CD4-positive, alpha-beta T cell (primary cell): ENCODE results near the gene DOCK6. TPM values are rescaled to one million over a fixed set of nuclear protein-coding genes. Genes with fewer than 3 reads are reported as not detected.

Experiments
- ATAC-seq: fragments of 200-7000 bp; cut with Tn5 transposase; one replicate; pipeline ENCODE4 v1.10.0; 2022; ENCODE audit warnings: mild to moderate bottlenecking; ENCODE audit not compliant: poor library complexity
- CTCF ChIA-PET: fragments of 350-600 bp; sonication (Branson Sonifier 250); formaldehyde crosslinking; loops from one replicate; lab custom pipeline; 2021; ENCODE audit warnings: antibody characterized with exemption, inconsistent platforms; lab: Charles Lee
- POLR2A ChIA-PET: fragments of 350-600 bp; sonication (Branson Sonifier 250); formaldehyde crosslinking; loops from one replicate; lab custom pipeline; 2021; ENCODE audit warnings: antibody characterized with exemption, inconsistent platforms; lab: Charles Lee
- DNase-seq, 14 experiments: peaks; one replicate each; pipeline ENCODE4 v3.0.0-alpha.2; 2013 to 2020; ENCODE audit warnings: mixed read lengths in 2 of 14
- H3K27ac ChIP-seq, 2 donors: one replicate each; pipeline versions ENCODE4 v1.5.1 to v1.7.0; 2013; ENCODE audit warnings: low read length in 2 of 2, low read depth in 1 of 2, mild to moderate bottlenecking in 1 of 2
- H3K27me3 ChIP-seq, 2 experiments: 1 replicate in 1 of 2; 2 replicates in 1 of 2; pipeline versions ENCODE4 v1.6.1 to v1.7.0; 2013; ENCODE audit warnings: low read length in 2 of 2, control low read depth in 1 of 2, mild to moderate bottlenecking in 1 of 2, moderate library complexity in 1 of 2; ENCODE audit not compliant: insufficient read depth in 2 of 2, control insufficient read depth in 1 of 2
- H3K36me3 ChIP-seq: one replicate; pipeline ENCODE4 v1.6.1; 2013; ENCODE audit warnings: low read length, control low read depth; ENCODE audit not compliant: insufficient read depth
- H3K4me1 ChIP-seq: one replicate; pipeline ENCODE4 v1.6.1; 2013; ENCODE audit warnings: low read length, control low read depth; ENCODE audit not compliant: insufficient read depth
- H3K4me3 ChIP-seq: one replicate; pipeline ENCODE4 v1.5.1; 2013; ENCODE audit warnings: mild to moderate bottlenecking, low read length, moderate library complexity
- H3K9me3 ChIP-seq, 2 experiments: 1 replicate in 1 of 2; 2 replicates in 1 of 2; pipeline versions ENCODE4 v1.6.1 to v1.7.0; 2013; ENCODE audit warnings: low read length in 2 of 2, mild to moderate bottlenecking in 2 of 2, control low read depth in 1 of 2, moderate library complexity in 1 of 2; ENCODE audit not compliant: control insufficient read depth in 1 of 2, insufficient read depth in 1 of 2
- H3K27ac Mint-ChIP-seq: one replicate; pipeline ENCODE4 v1.8.0; 2020; ENCODE audit warnings: mixed read lengths
- H3K27me3 Mint-ChIP-seq: one replicate; pipeline ENCODE4 v1.8.0; 2021; ENCODE audit warnings: mixed read lengths
- H3K36me3 Mint-ChIP-seq: one replicate; pipeline ENCODE4 v1.8.0; 2021; ENCODE audit warnings: low read depth, mixed read lengths
- H3K4me1 Mint-ChIP-seq: one replicate; pipeline ENCODE4 v1.8.0; 2021; ENCODE audit warnings: low read depth, mixed read lengths
- H3K4me3 Mint-ChIP-seq: one replicate; pipeline ENCODE4 v1.8.0; 2020; ENCODE audit warnings: mild to moderate bottlenecking, mixed read lengths
- H3K9me3 Mint-ChIP-seq: one replicate; pipeline ENCODE4 v1.8.0; 2020; ENCODE audit warnings: mixed read lengths
- CTCF ChIP-seq: fragments of 200-600 bp; IDR thresholded peaks from one replicate; pipeline ENCODE4 v1.8.0; 2022; ENCODE audit warnings: antibody characterized with exemption, mild to moderate bottlenecking
- intact Hi-C, 2 experiments: fragments of 100-400 bp; cut with DNase I in 1 of 2; cut with micrococcal nuclease in 1 of 2; formaldehyde crosslinking; loops; one replicate each; pipeline versions ENCODE4 v1.15.1 to v1.9.0; 2023 to 2025; cut with DNase I, micrococcal nuclease
- total RNA-seq, 174 experiments: library from RNA in 2 of 174; stranded (reverse) in 2 of 174; gene quantifications; one replicate each; pipeline ENCODE4 v1.2.3 and lab custom pipeline; 2021 to 2026

The DOCK6 gene
- total RNA-seq, 2 experiments from 2014 or later = 0.14 to 0.38 TPM

GRCh38 chr19:11202488-11203193, 59.7 kb downstream of the DOCK6 start:
- ChIA-PET POLR2A (interaction anchor here (0.6 kb wide), 1 partner anchor 144 kb away, joined by 3 read pairs; the partner anchor contains the start of gene CCDC159), CTCF (no interaction called here)
- intact Hi-C loops = loop anchor here in 1 of 2 experiments (1.0 kb wide), 1 partner anchor 65 kb away; no protein-coding TSS in a partner anchor
- Histone ChIP-seq H3K4me1 (peaks cover 3% of the 10 kb centered on the region), H3K9me3 (no peaks in the 10 kb centered on the region), H3K36me3 (no peaks in the 10 kb centered on the region), H3K4me3 (no peak overlapping the region), H3K27ac (no peak overlapping the region), H3K27me3 (peaks cover 0 to 2% of the 10 kb centered on the region in 2 experiments)
- Mint-ChIP-seq H3K27ac (no peak overlapping the region), H3K27me3 (peaks cover 26% of the 10 kb centered on the region), H3K4me3 (no peak overlapping the region), H3K36me3 (no peaks in the 10 kb centered on the region), H3K9me3 (no peaks in the 10 kb centered on the region), H3K4me1 (no peaks in the 10 kb centered on the region)
- ATAC-seq (no peak), DNase-seq (no peak)
- no peak for TF ChIP-seq CTCF

- Histone ChIP-seq H3K4me3 (no peak overlapping the region), H3K4me1 (peaks cover 8% of the 10 kb centered on the region), H3K36me3 (no peaks in the 10 kb centered on the region), H3K9me3 (no peaks in the 10 kb centered on the region), H3K27ac (no peak overlapping the region), H3K27me3 (peaks cover 3 to 5% of the 10 kb centered on the region in 2 experiments)
- ChIA-PET CTCF (no interaction called here), POLR2A (no interaction called here)
- no peak for ATAC-seq
- no peak overlapping the region for H3K27ac Mint-ChIP-seq
- peaks cover 26% of the 10 kb centered on the region for H3K27me3 Mint-ChIP-seq
- H3K4me3 Mint-ChIP-seq = no peak overlapping the region
- intact Hi-C loops = no loop called here
- H3K9me3 Mint-ChIP-seq = no peaks in the 10 kb centered on the region
- H3K4me1 Mint-ChIP-seq = no peaks in the 10 kb centered on the region
- H3K36me3 Mint-ChIP-seq = no peaks in the 10 kb centered on the region
- TF ChIP-seq CTCF = no peak
- no peak for DNase-seq
These were observed 60.5 kb downstream of the DOCK6 start for GRCh38 chr19:11201791-11202190.

- CTCF ChIA-PET = no interaction called here
- no peak overlapping the region for H3K4me3 ChIP-seq
- no peaks in the 10 kb centered on the region for H3K36me3 ChIP-seq
- Mint-ChIP-seq H3K27ac (no peak overlapping the region), H3K9me3 (no peaks in the 10 kb centered on the region), H3K36me3 (no peaks in the 10 kb centered on the region), H3K4me3 (no peak overlapping the region), H3K27me3 (peaks cover 34% of the 10 kb centered on the region), H3K4me1 (no peaks in the 10 kb centered on the region)
- TF ChIP-seq CTCF = no peak
- intact Hi-C loops = no loop called here
- H3K4me1 ChIP-seq = peaks cover 12% of the 10 kb centered on the region
- ATAC-seq (no peak), DNase-seq (no peak)
- H3K27ac ChIP-seq = no peak overlapping the region
- POLR2A ChIA-PET = no interaction called here
- H3K9me3 ChIP-seq = no peaks in the 10 kb centered on the region
- peaks cover 11% of the 10 kb centered on the region in 2 experiments for H3K27me3 ChIP-seq
These were observed 61.4 kb downstream of the DOCK6 start for GRCh38 chr19:11200931-11201330.
